Activated CD8-positive, alpha-beta memory T cell treated with anti-CD3 and anti-CD28 coated beads, Interleukin-2, amount 50 U/mL, for 1 hour (primary cell): ENCODE measurements around the gene GNB2.

Source experiments
- DNase-seq: peaks from one replicate; pipeline ENCODE4 v3.0.0-alpha.2; 2020; ENCODE audit errors: extremely low read depth

GNB2 gene

GRCh38 chr7:100673302-100673941 lies at the start of gene GNB2:
TSS of gene GNB2 (plus strand) at chr7:100673740. CDS start at chr7:100676266, 2,526 bp downstream.
- DNase-seq = peak; percentile 89

- no peak for DNase-seq
Measured at GRCh38 chr7:100623951-100624824, 49.4 kb upstream of the GNB2 start.

- no peak for DNase-seq
Measured at GRCh38 chr7:100626055-100626454, 47.5 kb upstream of the GNB2 start.

- DNase-seq = peak; percentile 48
Measured at GRCh38 chr7:100626530-100627237, 46.9 kb upstream of the GNB2 start.

- DNase-seq = no peak
Measured at GRCh38 chr7:100627238-100627549, 46.3 kb upstream of the GNB2 start.

GRCh38 chr7:100629117-100629716 lies 44.3 kb upstream of the GNB2 start:
- no peak for DNase-seq

- DNase-seq = no peak
Measured at GRCh38 chr7:100630066-100630465, 43.5 kb upstream of the GNB2 start.

GRCh38 chr7:100632951-100633717 lies 40.4 kb upstream of the GNB2 start:
- no peak for DNase-seq

GRCh38 chr7:100639995-100640516 lies 33.5 kb upstream of the GNB2 start:
- DNase-seq = no peak

- DNase-seq = no peak
Measured at GRCh38 chr7:100640517-100641440, 32.8 kb upstream of the GNB2 start.

GRCh38 chr7:100641463-100641859 lies 32.1 kb upstream of the GNB2 start, which contains the start of gene TFR2:
TSS of gene TFR2 (minus strand) at chr7:100641552. CDS start at chr7:100641509, 43 bp downstream.
- DNase-seq = no peak

- no peak for DNase-seq
Measured at GRCh38 chr7:100641860-100642533, 31.5 kb upstream of the GNB2 start.

- DNase-seq = no peak
Measured at GRCh38 chr7:100642534-100642907, 31.0 kb upstream of the GNB2 start.

GRCh38 chr7:100649826-100650565 lies 23.5 kb upstream of the GNB2 start:
- no peak for DNase-seq

GRCh38 chr7:100654908-100655831 lies 18.4 kb upstream of the GNB2 start:
- DNase-seq = no peak

- DNase-seq = no peak
Measured at GRCh38 chr7:100655908-100656674, 17.4 kb upstream of the GNB2 start, which contains the start of gene ACTL6B. TSS of gene ACTL6B (minus strand) at chr7:100656448. CDS start at chr7:100656354, 94 bp downstream.
